ENCODE data around the gene NSMCE1. TPM values are rescaled to one million over a fixed set of nuclear protein-coding genes. Genes with fewer than 3 reads are reported as not detected.

Gene NSMCE1
- total RNA-seq, 1 donor from 2014 or later: 61.0 TPM

- H3K36me3 Mint-ChIP-seq (ENCODE audit: low read depth): peaks cover 33% of the 10 kb centered on the region
- no peak overlapping the region for H3K27ac Mint-ChIP-seq
- POLR2A ChIA-PET: no interaction called here
- no peaks in the 10 kb centered on the region for H3K27me3 Mint-ChIP-seq
- DNase-seq (no peak), ATAC-seq (ENCODE audit: low read depth) (no peak)
- no peaks in the 10 kb centered on the region for H3K9me3 Mint-ChIP-seq
- TF ChIP-seq, protein P1, sequence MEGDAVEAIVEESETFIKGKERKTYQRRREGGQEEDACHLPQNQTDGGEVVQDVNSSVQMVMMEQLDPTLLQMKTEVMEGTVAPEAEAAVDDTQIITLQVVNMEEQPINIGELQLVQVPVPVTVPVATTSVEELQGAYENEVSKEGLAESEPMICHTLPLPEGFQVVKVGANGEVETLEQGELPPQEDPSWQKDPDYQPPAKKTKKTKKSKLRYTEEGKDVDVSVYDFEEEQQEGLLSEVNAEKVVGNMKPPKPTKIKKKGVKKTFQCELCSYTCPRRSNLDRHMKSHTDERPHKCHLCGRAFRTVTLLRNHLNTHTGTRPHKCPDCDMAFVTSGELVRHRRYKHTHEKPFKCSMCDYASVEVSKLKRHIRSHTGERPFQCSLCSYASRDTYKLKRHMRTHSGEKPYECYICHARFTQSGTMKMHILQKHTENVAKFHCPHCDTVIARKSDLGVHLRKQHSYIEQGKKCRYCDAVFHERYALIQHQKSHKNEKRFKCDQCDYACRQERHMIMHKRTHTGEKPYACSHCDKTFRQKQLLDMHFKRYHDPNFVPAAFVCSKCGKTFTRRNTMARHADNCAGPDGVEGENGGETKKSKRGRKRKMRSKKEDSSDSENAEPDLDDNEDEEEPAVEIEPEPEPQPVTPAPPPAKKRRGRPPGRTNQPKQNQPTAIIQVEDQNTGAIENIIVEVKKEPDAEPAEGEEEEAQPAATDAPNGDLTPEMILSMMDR (IDR thresholded peaks at IDR 0.05): no peak
- intact Hi-C loops (cut with micrococcal nuclease): no loop called here
- CTCF ChIA-PET: interaction anchor here (1.2 to 1.4 kb wide), 2 partner anchors 11 to 44 kb away, joined by 3 to 5 read pairs; no protein-coding TSS in a partner anchor
- peaks cover 32% of the 10 kb centered on the region for H3K4me1 Mint-ChIP-seq
- no peak overlapping the region for H3K4me3 Mint-ChIP-seq
Observed at GRCh38 chr16:27224271-27224737, 44.3 kb downstream of the NSMCE1 start.

DNA sequence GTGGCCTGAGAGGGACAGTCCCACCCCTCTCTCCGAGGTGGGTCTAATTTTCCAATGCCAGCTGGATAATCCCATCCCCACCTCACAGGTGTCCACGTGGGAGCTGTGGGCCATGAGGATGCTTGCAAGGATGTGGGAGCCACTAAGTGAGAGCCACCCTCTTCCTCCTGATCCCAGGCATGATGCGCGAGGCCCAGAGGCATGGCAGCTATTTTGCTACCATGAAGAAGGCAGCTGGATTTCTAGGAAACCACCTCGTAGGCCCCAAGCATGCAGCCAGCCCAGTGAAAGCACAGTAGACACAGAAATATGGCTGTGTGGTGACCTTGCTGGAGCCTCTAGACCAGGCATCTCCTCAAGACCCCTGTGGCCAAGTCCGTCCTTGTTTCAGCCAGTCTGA lies 44.9 kb downstream of the NSMCE1 start:
- ATAC-seq (ENCODE audit: low read depth): no peak
- intact Hi-C loops (cut with micrococcal nuclease): no loop called here
- H3K36me3 Mint-ChIP-seq (ENCODE audit: low read depth): peaks cover 31% of the 10 kb centered on the region

DNA sequence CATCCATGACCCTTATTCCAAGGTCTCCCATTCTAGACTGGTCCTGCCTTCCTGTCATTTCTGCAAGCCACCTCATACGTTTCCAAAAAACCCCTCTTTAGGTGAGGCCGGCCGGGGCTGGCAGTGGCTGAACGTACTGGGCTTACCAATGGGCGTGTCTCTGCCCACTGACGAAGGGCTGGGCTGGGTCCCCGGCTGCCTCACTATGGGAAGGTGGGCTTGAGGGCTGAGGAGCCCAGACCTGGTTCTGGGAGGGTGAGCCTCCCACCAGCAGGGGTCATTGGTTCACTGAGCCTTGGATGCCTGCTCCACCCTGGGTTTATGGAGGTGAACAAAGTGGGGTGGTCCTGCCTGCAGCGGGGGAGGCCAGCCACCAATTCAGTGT lies 45.4 kb downstream of the NSMCE1 start:
- no peaks in the 10 kb centered on the region for H3K27me3 Mint-ChIP-seq
- no peaks in the 10 kb centered on the region for H3K9me3 Mint-ChIP-seq
- POLR2A ChIA-PET: no interaction called here
- intact Hi-C loops (cut with micrococcal nuclease): no loop called here
- H3K27ac Mint-ChIP-seq: no peak overlapping the region
- DNase-seq (no peak), ATAC-seq (ENCODE audit: low read depth) (no peak)
- CTCF ChIA-PET: no interaction called here
- peaks cover 24% of the 10 kb centered on the region for H3K4me1 Mint-ChIP-seq
- peaks cover 32% of the 10 kb centered on the region for H3K36me3 Mint-ChIP-seq (ENCODE audit: low read depth)
- H3K4me3 Mint-ChIP-seq: no peak overlapping the region
- TF ChIP-seq, protein P1 (IDR thresholded peaks at IDR 0.05): no peak

More for the DNA sequence above, 44.9 kb downstream of the NSMCE1 start:
- CTCF ChIA-PET: interaction anchor here (1.2 kb wide), 1 partner anchor 11 kb away, joined by 3 read pairs; no protein-coding TSS in a partner anchor
- POLR2A ChIA-PET: no interaction called here
- no peak for DNase-seq
- Mint-ChIP-seq H3K4me3 (no peak overlapping the region), H3K27me3 (no peaks in the 10 kb centered on the region), H3K9me3 (no peaks in the 10 kb centered on the region), H3K27ac (no peak overlapping the region), H3K4me1 (peaks cover 25% of the 10 kb centered on the region)
- TF ChIP-seq, protein P1 (IDR thresholded peaks at IDR 0.05): no peak

GRCh38 chr16:27222249-27223225 lies 46.0 kb downstream of the NSMCE1 start:
- H3K27ac Mint-ChIP-seq: no peak overlapping the region
- POLR2A ChIA-PET: interaction anchor here (2.0 kb wide), 1 partner anchor 19 kb away, joined by 9 read pairs; the partner anchor contains the start of gene KDM8
- H3K4me1 Mint-ChIP-seq: peaks cover 20% of the 10 kb centered on the region
- H3K9me3 Mint-ChIP-seq: no peaks in the 10 kb centered on the region
- CTCF ChIA-PET: interaction anchor here (0.6 to 0.9 kb wide), 2 partner anchors 41 to 114 kb away, joined by 3 read pairs; no protein-coding TSS in a partner anchor
- peaks cover 32% of the 10 kb centered on the region for H3K36me3 Mint-ChIP-seq (ENCODE audit: low read depth)
- intact Hi-C loops (cut with micrococcal nuclease): no loop called here
- ATAC-seq (ENCODE audit: low read depth): no peak
- no peaks in the 10 kb centered on the region for H3K27me3 Mint-ChIP-seq
- no peak overlapping the region for H3K4me3 Mint-ChIP-seq
- TF ChIP-seq, protein P1 (IDR thresholded peaks at IDR 0.05): no peak
- no peak for DNase-seq
